ENCODE measurements around the gene NEK1.

GRCh38 chr4:169655401-169655800, 43.0 kb upstream of the NEK1 start:
- TF ChIP-seq, protein P1, sequence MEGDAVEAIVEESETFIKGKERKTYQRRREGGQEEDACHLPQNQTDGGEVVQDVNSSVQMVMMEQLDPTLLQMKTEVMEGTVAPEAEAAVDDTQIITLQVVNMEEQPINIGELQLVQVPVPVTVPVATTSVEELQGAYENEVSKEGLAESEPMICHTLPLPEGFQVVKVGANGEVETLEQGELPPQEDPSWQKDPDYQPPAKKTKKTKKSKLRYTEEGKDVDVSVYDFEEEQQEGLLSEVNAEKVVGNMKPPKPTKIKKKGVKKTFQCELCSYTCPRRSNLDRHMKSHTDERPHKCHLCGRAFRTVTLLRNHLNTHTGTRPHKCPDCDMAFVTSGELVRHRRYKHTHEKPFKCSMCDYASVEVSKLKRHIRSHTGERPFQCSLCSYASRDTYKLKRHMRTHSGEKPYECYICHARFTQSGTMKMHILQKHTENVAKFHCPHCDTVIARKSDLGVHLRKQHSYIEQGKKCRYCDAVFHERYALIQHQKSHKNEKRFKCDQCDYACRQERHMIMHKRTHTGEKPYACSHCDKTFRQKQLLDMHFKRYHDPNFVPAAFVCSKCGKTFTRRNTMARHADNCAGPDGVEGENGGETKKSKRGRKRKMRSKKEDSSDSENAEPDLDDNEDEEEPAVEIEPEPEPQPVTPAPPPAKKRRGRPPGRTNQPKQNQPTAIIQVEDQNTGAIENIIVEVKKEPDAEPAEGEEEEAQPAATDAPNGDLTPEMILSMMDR (conservative IDR thresholded peaks at IDR 0.05; ENCODE audit: low read length): no peak
- no peak for TF ChIP-seq EZH2phosphoT487 (IDR thresholded peaks at IDR 0.05; ENCODE audit: borderline replicate concordance, low read depth, low read length)
